GM20000 (cell line): Measurements from ENCODE around the gene HEMGN.

Source experiments
- DNase-seq: peaks from one replicate; pipeline ENCODE4 v3.0.0; 2012; ENCODE audit warnings: low spot score
- TF ChIP-seq, protein P1 (sequence below): IDR thresholded peaks from 2 replicates; pipeline ENCODE4 v1.5.1; 2012; ENCODE audit warnings: mild to moderate bottlenecking, control low read depth; ENCODE audit errors: extremely low read depth, missing control alignments

HEMGN gene

DNA sequence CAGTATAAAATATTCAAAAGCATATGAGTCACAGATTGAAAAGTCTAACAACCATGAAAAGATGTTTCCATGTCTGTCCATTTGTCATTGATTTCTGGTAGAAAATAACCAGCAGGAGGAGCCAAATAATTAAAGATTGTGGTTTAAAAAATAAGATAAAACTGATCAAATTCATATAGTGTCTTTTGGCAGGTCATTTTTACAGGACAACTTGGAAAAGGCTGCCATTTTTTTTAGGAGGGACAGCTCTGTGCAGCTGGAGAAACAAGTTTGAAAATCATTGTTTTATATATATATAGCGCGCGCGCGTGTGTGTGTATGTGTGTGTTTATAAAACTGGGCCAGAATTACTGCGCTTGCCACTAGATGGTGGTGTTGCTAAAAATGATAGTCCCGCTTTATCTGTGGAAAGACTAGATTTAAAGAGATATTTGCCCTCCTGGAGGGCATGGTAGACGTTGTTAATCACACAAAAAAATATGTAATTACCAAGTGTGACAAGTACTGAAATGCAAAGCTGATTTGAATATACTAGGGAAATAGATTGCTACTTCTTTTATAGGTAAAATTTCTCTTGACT, 14.4 kb downstream of the HEMGN start:
- TF ChIP-seq, protein P1, sequence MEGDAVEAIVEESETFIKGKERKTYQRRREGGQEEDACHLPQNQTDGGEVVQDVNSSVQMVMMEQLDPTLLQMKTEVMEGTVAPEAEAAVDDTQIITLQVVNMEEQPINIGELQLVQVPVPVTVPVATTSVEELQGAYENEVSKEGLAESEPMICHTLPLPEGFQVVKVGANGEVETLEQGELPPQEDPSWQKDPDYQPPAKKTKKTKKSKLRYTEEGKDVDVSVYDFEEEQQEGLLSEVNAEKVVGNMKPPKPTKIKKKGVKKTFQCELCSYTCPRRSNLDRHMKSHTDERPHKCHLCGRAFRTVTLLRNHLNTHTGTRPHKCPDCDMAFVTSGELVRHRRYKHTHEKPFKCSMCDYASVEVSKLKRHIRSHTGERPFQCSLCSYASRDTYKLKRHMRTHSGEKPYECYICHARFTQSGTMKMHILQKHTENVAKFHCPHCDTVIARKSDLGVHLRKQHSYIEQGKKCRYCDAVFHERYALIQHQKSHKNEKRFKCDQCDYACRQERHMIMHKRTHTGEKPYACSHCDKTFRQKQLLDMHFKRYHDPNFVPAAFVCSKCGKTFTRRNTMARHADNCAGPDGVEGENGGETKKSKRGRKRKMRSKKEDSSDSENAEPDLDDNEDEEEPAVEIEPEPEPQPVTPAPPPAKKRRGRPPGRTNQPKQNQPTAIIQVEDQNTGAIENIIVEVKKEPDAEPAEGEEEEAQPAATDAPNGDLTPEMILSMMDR = peak; percentile 20
- DNase-seq = peak; percentile 40

DNA sequence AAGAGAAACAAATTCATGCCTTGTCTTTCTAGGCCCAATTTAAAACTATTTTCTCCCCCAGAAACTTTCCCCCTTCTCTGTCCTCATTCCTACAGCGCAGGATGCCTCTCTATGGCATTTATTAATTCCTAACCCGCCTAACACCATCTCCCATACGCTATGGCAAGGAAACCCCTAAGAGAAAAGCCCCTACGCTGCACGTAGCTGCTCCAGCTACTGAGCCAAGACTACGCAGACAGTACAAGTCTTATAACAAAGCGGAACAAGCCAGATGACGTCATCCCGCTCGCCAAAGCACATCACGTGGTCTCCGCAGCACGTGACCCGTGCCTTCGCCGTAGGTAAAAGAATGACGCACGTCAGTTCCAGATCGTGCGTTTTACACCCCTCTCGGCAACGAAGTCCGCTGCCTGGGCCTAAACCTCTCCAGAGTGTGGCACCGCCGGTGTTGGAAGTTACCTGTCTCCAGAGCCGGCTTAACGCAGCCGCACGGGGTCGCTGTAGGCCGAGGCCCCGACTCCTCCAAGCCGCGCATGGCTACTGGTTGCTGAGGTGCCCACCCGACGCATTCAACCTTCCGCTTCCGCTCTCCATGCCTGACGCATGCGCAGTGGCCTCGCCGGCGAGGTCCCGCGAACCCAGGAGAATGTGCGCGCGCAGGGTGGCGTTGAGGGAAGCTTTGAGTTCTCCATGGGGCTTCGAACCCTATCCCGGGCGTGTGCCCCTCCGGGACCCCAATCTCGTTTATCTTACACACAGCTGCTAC, 15.8 kb downstream of the HEMGN start, which contains the start of gene TRMO:
Gene TRMO (minus strand): TSS at position 542 of the 766 bp plus-strand sequence. CDS start 7 bp downstream, at position 535.
- TF ChIP-seq, protein P1 = peak; percentile 73
- DNase-seq = peak; percentile 89

DNA sequence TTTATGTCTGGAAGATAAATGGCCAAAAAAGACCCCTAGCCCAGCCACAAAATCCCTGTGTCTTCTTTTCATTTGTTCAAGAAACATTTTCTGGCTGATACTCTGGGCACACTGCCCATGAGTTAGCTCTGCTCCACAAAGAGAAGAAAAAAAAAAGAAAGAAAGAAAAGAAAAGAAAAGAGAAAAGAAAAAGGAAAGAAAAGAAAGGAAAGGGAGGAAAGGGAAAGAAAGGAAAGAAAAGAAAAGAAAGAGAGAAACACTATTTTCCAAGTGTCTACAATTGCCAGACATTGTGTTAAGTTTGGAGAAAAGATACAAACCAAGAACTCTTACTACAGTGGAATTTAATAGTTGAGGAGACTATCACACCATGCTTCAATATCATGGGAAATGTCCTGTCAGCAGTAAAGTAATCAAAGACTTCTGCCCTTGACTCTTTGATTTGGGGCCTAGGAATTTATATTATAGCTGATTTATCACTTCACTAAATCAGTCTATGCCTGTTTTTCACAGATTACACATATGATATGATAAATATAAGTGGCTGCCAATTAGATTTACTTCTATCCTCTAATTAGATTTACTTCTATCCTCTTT, 18.7 kb downstream of the HEMGN start:
- DNase-seq = no peak
- TF ChIP-seq, protein P1 = no peak

DNA sequence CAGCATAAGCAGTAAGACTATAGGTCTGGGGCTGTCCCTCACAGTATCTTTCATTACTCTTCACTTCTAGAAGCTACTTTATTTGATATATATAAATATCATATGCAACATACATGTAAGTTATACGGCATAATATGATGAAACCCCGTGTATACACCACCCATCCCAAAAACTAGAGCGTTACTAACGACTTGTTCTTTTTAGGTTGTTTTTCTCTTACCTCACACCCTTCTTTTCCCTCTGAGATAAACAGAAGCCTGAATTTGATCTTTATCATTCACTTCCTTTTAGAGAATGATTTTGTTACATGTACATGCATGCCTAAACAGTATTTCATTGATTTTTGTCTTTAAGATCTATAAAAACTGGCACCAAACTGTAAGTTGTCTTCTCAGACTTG, 19.4 kb downstream of the HEMGN start:
- no peak for DNase-seq
- TF ChIP-seq, protein P1 = no peak

DNA sequence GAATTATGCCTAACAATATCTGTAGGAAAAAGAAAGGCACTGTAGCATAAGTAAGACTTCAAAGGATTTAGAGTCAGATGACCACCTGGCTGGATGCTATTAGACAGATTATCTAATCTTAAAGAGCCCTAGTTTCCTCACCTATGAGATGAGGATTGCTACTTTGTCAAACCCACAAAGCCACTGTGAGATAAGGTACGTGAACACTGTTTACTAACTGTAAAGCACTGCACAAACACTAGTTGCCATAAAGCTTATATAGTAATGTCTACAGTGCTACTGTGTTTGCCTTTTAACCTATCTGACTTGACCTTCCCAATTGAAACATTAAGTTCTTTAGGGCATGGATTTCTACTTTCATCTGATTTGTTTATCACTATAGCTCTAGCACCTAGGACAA, 26.0 kb downstream of the HEMGN start:
- no peak for DNase-seq
- TF ChIP-seq, protein P1 = no peak

DNA sequence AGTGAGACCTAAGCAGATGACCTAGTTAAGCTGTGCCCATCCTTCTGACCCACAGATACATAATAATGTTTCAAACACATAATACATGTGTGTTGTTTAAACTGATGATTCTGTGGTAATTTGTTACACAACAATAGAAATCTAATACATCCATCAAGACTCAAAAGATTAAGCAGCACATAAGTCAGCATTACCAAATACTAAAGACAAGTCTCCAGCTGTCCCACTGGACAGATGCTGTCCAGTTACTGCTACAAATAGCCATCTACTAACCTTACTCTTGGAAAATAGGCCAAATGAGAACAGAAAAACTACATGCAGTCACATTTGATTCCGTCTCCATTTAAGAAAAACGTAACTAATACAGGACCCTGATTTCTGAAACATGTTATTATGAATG, 26.4 kb downstream of the HEMGN start:
- TF ChIP-seq, protein P1 = no peak
- DNase-seq = no peak

DNA sequence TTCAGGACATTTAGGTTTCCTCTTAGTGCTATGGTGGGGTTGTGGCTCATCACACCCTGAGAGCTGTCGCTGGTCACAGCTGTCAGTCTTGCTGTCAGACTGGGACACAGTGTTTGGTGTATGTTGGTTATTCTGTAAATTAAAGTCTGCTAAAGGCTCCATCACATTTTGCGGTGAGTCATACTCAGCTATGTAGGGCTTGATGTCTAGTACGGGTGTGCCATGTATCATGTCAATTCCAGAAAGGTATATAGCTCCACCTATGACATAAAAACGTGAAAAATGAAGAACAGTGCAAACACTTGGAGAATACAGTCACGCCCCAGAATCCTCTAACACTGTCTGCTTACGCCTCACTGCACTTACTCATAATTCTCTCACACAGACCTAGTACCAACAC, 27.6 kb downstream of the HEMGN start:
- no peak for DNase-seq
- TF ChIP-seq, protein P1 = no peak
